Neural cell (in vitro differentiated cells): ENCODE measurements around the gene H1-8.

Source experiments
- CTCF ChIP-seq: fragments of 450-650 bp; IDR thresholded peaks from 2 replicates; pipeline ENCODE4 v1.5.1; 2014; ENCODE audit warnings: antibody characterized with exemption, mild to moderate bottlenecking, moderate library complexity; ENCODE audit not compliant: poor library complexity, severe bottlenecking
- REST ChIP-seq: IDR thresholded peaks from 2 replicates; pipeline ENCODE4 v1.6.1; 2012; ENCODE audit warnings: borderline replicate concordance

DNA sequence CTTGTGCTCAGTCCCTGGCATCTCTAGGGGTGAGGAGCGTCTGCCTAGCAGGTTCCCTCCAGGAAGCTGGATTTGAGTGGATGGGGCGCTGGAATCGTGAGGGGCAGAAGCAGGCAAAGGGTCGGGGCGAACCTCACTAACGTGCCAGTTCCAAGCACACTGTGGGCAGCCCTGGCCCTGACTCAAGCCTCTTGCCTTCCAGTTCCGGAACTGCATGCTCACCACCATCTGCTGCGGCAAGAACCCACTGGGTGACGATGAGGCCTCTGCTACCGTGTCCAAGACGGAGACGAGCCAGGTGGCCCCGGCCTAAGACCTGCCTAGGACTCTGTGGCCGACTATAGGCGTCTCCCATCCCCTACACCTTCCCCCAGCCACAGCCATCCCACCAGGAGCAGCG is 9.6 kb upstream of the H1-8 start:
- TF ChIP-seq CTCF (no peak), REST (no peak)
